ENCODE data around the gene AAR2. TPM values are rescaled to one million over a fixed set of nuclear protein-coding genes. Genes with fewer than 3 reads are reported as not detected.

Gene AAR2
- total RNA-seq: 18.6 and 34.0 TPM in 2 replicates

- peak; percentile 56 for DNase-seq (ENCODE audit: low read depth)
Observed at GRCh38 chr20:36235892-36236785, at the start of gene AAR2. TSS of gene AAR2 (plus strand) at chr20:36236478. CDS start at chr20:36239869, 3,391 bp downstream.

- DNase-seq (ENCODE audit: low read depth): no peak
Observed at GRCh38 chr20:36193977-36194712, 42.1 kb upstream of the AAR2 start.

GRCh38 chr20:36196676-36197075, 39.6 kb upstream of the AAR2 start:
- DNase-seq (ENCODE audit: low read depth): no peak

GRCh38 chr20:36197271-36197670, 39.0 kb upstream of the AAR2 start:
- peak; percentile 69 for DNase-seq (ENCODE audit: low read depth)

GRCh38 chr20:36199345-36200257, 36.7 kb upstream of the AAR2 start:
- peak; percentile 65 for DNase-seq (ENCODE audit: low read depth)

GRCh38 chr20:36200451-36200850, 35.8 kb upstream of the AAR2 start:
- no peak for DNase-seq (ENCODE audit: low read depth)

GRCh38 chr20:36201198-36201597, 35.1 kb upstream of the AAR2 start:
- no peak for DNase-seq (ENCODE audit: low read depth)

- DNase-seq (ENCODE audit: low read depth): peak; percentile 3
Observed at GRCh38 chr20:36202891-36203338, 33.4 kb upstream of the AAR2 start.

- peak; percentile 22 for DNase-seq (ENCODE audit: low read depth)
Observed at GRCh38 chr20:36203861-36204260, 32.4 kb upstream of the AAR2 start.

- DNase-seq (ENCODE audit: low read depth): no peak
Observed at GRCh38 chr20:36205026-36205425, 31.3 kb upstream of the AAR2 start.

- no peak for DNase-seq (ENCODE audit: low read depth)
Observed at GRCh38 chr20:36206068-36206467, 30.2 kb upstream of the AAR2 start.

GRCh38 chr20:36206641-36207040, 29.6 kb upstream of the AAR2 start:
- DNase-seq (ENCODE audit: low read depth): no peak

- no peak for DNase-seq (ENCODE audit: low read depth)
Observed at GRCh38 chr20:36207602-36208001, 28.7 kb upstream of the AAR2 start.

GRCh38 chr20:36208257-36208656, 28.0 kb upstream of the AAR2 start:
- DNase-seq (ENCODE audit: low read depth): no peak

- DNase-seq (ENCODE audit: low read depth): peak; percentile 61
Observed at GRCh38 chr20:36210436-36211021, 25.7 kb upstream of the AAR2 start.

- no peak for DNase-seq (ENCODE audit: low read depth)
Observed at GRCh38 chr20:36213362-36213761, 22.9 kb upstream of the AAR2 start.

GRCh38 chr20:36214684-36215256, 21.5 kb upstream of the AAR2 start:
- DNase-seq (ENCODE audit: low read depth): peak; percentile 8

- no peak for DNase-seq (ENCODE audit: low read depth)
Observed at GRCh38 chr20:36215778-36216177, 20.5 kb upstream of the AAR2 start.

- DNase-seq (ENCODE audit: low read depth): no peak
Observed at GRCh38 chr20:36216314-36217025, 19.8 kb upstream of the AAR2 start.

GRCh38 chr20:36217226-36217625, 19.1 kb upstream of the AAR2 start:
- DNase-seq (ENCODE audit: low read depth): no peak

All from renal cortical epithelial cell (primary cell).